Stomach (tissue), 9 donors: ENCODE measurements around the gene CAMK2A. TPM values are rescaled to one million over a fixed set of nuclear protein-coding genes. Genes with fewer than 3 reads are reported as not detected.

Source experiments
- DNase-seq, 2 donors: peaks; one replicate each; pipeline versions ENCODE4 v3.0.0 to v3.0.0-alpha.2; 2013 to 2019
- H3K27ac ChIP-seq, 5 donors: fragments of 200-600 bp in 4 of 5; sonication (generic) in 4 of 5; one replicate each; pipeline ENCODE4 v1.5.1; 2013 to 2019; ENCODE audit warnings: mild to moderate bottlenecking in 1 of 5, moderate library complexity in 1 of 5
- H3K27me3 ChIP-seq, 3 donors: fragments of 200-600 bp; sonication (generic); one replicate each; pipeline ENCODE4 v1.5.1; 2017 to 2019; ENCODE audit warnings: mixed run types in 1 of 3
- H3K36me3 ChIP-seq, 4 donors: fragments of 200-600 bp; sonication (generic); 1 replicate in 3 of 4; 2 replicates in 1 of 4; pipeline ENCODE4 v1.5.1; 2016 to 2019
- H3K4me1 ChIP-seq, 4 donors: fragments of 200-600 bp; sonication (generic); one replicate each; pipeline ENCODE4 v1.5.1; 2016 to 2019
- H3K4me3 ChIP-seq, 4 donors: fragments of 200-600 bp; sonication (generic) in 3 of 4; one replicate each; pipeline ENCODE4 v1.5.1; 2016 to 2019; ENCODE audit warnings: mild to moderate bottlenecking in 1 of 4
- H3K9me3 ChIP-seq, 4 donors: fragments of 200-600 bp; sonication (generic); one replicate each; pipeline ENCODE4 v1.5.1; 2016 to 2019
- EP300 ChIP-seq: sonication (generic); formaldehyde crosslinking; IDR thresholded peaks from one replicate; pipeline ENCODE4 v1.6.1; 2017; ENCODE audit warnings: antibody characterized with exemption
- POLR2A ChIP-seq, 4 donors: fragments of 450-650 bp; IDR thresholded peaks; one replicate each; pipeline ENCODE4 v1.6.1; 2016; ENCODE audit warnings: antibody characterized with exemption in 4 of 4, control low read depth in 2 of 4, mild to moderate bottlenecking in 1 of 4, moderate library complexity in 1 of 4
- POLR2AphosphoS5 ChIP-seq, 3 donors: sonication (generic); formaldehyde crosslinking; IDR thresholded peaks; one replicate each; pipeline ENCODE4 v1.6.1; 2016; ENCODE audit warnings: antibody characterized with exemption in 3 of 3
- WGBS, 5 donors: extraction: QIAGEN DNeasy Blood & Tissue Kit in 3 of 5; methylation state at CpG; one replicate each; pipeline versions ENCODE4 v1.1.5 to v1.1.7; 2013 to 2018; 5-methylcytosine and 5-hydroxymethylcytosine counted together
- intact Hi-C: fragments of 100-400 bp; cut with DNase I; formaldehyde crosslinking; loops from one replicate; pipeline ENCODE4 v1.15.1; 2023; ENCODE audit warnings: low total_unique reads
- polyA plus RNA-seq, 3 donors: library from polyadenylated mRNA; stranded (reverse); fragments of 200-250 nt; gene quantifications; one replicate each; pipeline ENCODE4 v1.2.3, GENCODE V29; 2013
- total RNA-seq, 5 donors: library from RNA; depleted of rRNA; stranded (reverse); fragments of >200 nt; gene quantifications; one replicate each; pipeline versions ENCODE4 v1.1.0 to v1.2.3, GENCODE V29; 2014 to 2016
- TF ChIP-seq, protein P1 (sequence below), 7 experiments: fragments of 450-650 bp in 4 of 7; fragments of 200-600 bp in 3 of 7; sonication (generic) in 3 of 7; IDR thresholded peaks; one replicate each; pipeline ENCODE4 v1.5.1; 2016 to 2019; ENCODE audit warnings: antibody characterized with exemption in 7 of 7, control low read depth in 2 of 7, mild to moderate bottlenecking in 1 of 7
- donor health status: healthy with polysubstance abuse.
- donor health status: Bipolar disorder and iron deficiency.
- donor health status: healthy.

CAMK2A gene
- total and polyA plus RNA-seq, 8 donors = 0.06 to 18.3 (median 0.63) TPM; not detected in 2

DNA sequence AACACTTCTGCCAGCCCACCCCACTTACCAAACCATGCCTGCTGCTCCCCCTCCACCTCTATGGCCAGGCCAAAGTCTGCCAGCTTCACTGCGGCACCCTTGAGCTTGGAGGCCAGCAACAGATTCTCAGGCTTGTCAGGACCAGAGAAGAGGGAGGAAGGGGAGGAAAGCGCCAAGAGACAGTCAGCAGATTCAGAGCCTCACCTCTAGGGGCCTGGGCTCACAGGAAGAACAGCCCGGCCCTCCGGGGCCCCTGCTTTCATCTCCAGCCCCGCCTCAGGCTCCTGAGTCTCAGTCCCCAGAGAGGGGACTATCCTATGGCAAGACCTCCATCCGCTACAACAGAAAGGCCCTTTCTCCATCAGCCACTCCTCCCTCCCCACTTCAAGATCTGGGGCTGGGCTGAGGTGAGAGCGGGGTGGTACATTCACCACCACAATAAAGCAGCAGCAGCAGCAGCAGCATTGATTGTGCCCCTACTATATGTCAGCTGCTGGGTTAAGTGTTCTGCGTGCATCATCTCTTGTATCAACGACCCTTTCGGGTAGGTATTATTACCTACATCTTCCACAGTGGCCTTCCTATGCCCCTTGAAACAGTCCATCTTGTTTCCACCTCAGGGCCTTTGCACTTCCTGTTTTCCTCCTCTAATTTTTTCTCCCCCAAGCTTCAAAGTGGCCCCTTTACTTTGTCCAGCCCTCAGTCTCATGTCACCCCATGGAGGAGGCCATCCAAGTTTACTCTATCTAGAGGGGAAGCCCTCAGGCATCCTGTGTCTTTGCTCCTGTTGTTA is 36.0 kb downstream of the CAMK2A start:
- intact Hi-C loops = no loop called here
- no peak overlapping the region for H3K4me3 ChIP-seq
- H3K27me3 ChIP-seq = no peaks in the 10 kb centered on the region
- H3K36me3 ChIP-seq = no peaks in the 10 kb centered on the region
- WGBS, 5 donors = 90 to 98% (median 94%) methylated on average over 6 to 10 of the region's 10 CpGs
- no peak for DNase-seq
- H3K9me3 ChIP-seq = no peaks in the 10 kb centered on the region
- H3K4me1 ChIP-seq = peaks cover 0 to 8% (median 3%) of the 10 kb centered on the region in 4 donors
- no peak for TF ChIP-seq POLR2A (IDR thresholded peaks at IDR 0.05)
- TF ChIP-seq, protein P1, sequence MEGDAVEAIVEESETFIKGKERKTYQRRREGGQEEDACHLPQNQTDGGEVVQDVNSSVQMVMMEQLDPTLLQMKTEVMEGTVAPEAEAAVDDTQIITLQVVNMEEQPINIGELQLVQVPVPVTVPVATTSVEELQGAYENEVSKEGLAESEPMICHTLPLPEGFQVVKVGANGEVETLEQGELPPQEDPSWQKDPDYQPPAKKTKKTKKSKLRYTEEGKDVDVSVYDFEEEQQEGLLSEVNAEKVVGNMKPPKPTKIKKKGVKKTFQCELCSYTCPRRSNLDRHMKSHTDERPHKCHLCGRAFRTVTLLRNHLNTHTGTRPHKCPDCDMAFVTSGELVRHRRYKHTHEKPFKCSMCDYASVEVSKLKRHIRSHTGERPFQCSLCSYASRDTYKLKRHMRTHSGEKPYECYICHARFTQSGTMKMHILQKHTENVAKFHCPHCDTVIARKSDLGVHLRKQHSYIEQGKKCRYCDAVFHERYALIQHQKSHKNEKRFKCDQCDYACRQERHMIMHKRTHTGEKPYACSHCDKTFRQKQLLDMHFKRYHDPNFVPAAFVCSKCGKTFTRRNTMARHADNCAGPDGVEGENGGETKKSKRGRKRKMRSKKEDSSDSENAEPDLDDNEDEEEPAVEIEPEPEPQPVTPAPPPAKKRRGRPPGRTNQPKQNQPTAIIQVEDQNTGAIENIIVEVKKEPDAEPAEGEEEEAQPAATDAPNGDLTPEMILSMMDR (IDR thresholded peaks at IDR 0.05) = no peak
- TF ChIP-seq EP300 = no peak
- no peak for TF ChIP-seq POLR2AphosphoS5 (IDR thresholded peaks at IDR 0.05)
- H3K27ac ChIP-seq = no peak overlapping the region

DNA sequence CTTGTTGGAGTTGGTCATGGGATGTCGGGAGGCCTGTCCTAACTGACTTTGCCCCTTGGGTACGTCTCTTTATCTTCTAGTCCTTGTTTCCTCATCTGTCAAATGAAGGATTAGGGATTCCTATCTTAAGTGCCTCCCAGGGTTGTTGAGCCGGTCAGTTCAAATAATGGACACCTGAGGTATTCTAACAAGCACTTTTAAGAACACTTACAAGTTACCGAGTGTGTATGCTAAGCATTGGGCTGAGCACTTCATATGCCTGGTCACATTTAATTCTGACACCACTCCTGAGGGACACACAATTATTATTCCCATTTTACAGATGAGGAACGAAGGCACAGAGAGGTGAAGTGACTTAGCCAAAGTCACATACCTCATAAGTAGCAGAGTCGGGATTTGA is 37.1 kb downstream of the CAMK2A start:
- WGBS, 5 donors = 88 to 93% (median 89%) methylated on average over 6 of the region's 6 CpGs
- H3K27ac ChIP-seq = no peak overlapping the region
- no peaks in the 10 kb centered on the region for H3K9me3 ChIP-seq
- DNase-seq = no peak
- no peaks in the 10 kb centered on the region for H3K36me3 ChIP-seq
- H3K27me3 ChIP-seq = no peaks in the 10 kb centered on the region
- intact Hi-C loops = no loop called here
- peaks cover 0 to 8% (median 3%) of the 10 kb centered on the region in 4 donors for H3K4me1 ChIP-seq
- no peak overlapping the region for H3K4me3 ChIP-seq
- TF ChIP-seq, protein P1 (IDR thresholded peaks at IDR 0.05) = no peak
- TF ChIP-seq POLR2A (IDR thresholded peaks at IDR 0.05) = no peak
- TF ChIP-seq POLR2AphosphoS5 (IDR thresholded peaks at IDR 0.05) = no peak
- no peak for TF ChIP-seq EP300

DNA sequence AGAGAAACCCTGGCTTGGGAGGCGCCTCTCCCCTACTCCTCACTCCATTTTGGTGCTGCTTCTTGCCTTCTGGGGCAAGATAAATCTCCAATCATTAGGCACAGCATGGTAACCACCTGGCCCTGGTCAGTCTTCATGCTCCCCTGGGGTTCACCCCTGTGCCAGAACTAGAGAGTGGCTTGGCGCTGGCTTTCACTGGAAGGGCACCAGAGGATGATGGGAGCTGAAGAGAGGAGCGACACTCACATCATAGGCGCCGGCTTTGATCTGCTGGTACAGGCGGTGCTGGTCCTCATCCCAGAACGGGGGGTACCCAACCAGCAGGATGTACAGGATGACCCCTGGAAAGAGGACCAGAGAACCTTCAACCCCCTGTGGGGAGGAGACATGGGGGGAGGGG is 38.1 kb downstream of the CAMK2A start:
- no peak for DNase-seq
- TF ChIP-seq POLR2A (IDR thresholded peaks at IDR 0.05) = no peak
- no peak for TF ChIP-seq POLR2AphosphoS5 (IDR thresholded peaks at IDR 0.05)
- TF ChIP-seq, protein P1 (IDR thresholded peaks at IDR 0.05) = no peak
- no peak for TF ChIP-seq EP300
- H3K27ac ChIP-seq = no peak overlapping the region
- intact Hi-C loops = no loop called here
- no peak overlapping the region for H3K4me3 ChIP-seq
- no peaks in the 10 kb centered on the region for H3K36me3 ChIP-seq
- H3K27me3 ChIP-seq = no peaks in the 10 kb centered on the region
- WGBS, 5 donors = 88 to 95% (median 92%) methylated on average over 7 of the region's 7 CpGs
- no peaks in the 10 kb centered on the region for H3K9me3 ChIP-seq
- H3K4me1 ChIP-seq = peaks cover 0 to 8% (median 3%) of the 10 kb centered on the region in 4 donors

DNA sequence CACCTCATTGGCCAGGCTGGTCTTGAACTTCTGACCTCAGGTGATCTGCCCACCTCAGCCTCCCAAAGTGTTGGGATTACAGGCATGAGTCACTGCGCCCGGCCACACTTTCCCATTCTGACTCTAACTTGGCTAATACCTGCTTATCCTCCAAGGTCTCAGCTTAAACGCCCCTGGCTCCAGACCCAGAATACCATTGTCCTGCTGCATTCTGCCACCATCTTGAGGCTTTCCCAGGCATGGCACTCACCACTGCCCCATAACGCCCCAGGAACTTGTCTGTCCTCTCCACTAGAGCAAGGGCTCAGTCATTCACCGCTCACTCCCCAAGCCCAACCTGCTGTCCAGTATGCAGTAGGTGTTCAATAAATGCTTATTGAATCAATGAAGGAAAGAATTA is 39.8 kb downstream of the CAMK2A start:
- peaks cover 0 to 16% (median 11%) of the 10 kb centered on the region in 4 donors for H3K4me1 ChIP-seq
- H3K27ac ChIP-seq = no peak overlapping the region
- TF ChIP-seq POLR2A (IDR thresholded peaks at IDR 0.05) (no peak), EP300 (no peak), POLR2AphosphoS5 (IDR thresholded peaks at IDR 0.05) (no peak)
- TF ChIP-seq, protein P1 (IDR thresholded peaks at IDR 0.05) = no peak
- no peaks in the 10 kb centered on the region for H3K9me3 ChIP-seq
- H3K4me3 ChIP-seq = no peak overlapping the region
- WGBS, 5 donors = 83 to 94% (median 85%) methylated on average over 5 of the region's 5 CpGs
- no peaks in the 10 kb centered on the region for H3K36me3 ChIP-seq
- DNase-seq = no peak
- intact Hi-C loops = no loop called here
- no peaks in the 10 kb centered on the region for H3K27me3 ChIP-seq
